Stimulated activated CD8-positive, alpha-beta memory T cell treated with anti-CD3 and anti-CD28 coated beads, Interleukin-7, amount 100 ng/mL, for 4 hours (primary cell): ENCODE measurements around the gene OSBPL2.

Experiments
- DNase-seq, 2 donors: peaks; one replicate each; pipeline ENCODE4 v3.0.0-alpha.2; 2020; ENCODE audit warnings: low read depth in 2 of 2

OSBPL2 gene

DNA sequence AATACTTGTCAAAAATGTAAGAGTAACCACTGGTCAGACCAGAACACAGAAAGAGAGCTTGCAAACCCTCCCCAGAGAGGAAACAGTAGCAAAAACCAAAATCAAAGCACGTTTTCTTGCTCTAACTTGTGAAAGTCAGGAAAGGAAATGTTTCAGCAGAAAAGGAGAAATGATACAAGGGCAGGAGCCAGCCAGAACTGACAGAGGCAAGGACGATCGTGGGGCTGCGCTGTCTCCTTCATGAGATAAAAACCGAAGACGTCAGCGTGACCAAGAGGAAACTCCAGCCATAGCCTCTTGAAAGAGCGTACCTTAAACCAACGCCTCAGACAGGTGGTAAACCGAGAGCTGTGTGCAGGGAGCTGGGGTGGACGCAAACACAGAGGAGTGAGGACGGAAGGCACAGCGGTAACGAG is 101.3 kb downstream of the OSBPL2 start:
- no peak for DNase-seq

GRCh38 chr20:62342910-62343309 is 104.6 kb downstream of the OSBPL2 start:
- DNase-seq, result no peak

DNA sequence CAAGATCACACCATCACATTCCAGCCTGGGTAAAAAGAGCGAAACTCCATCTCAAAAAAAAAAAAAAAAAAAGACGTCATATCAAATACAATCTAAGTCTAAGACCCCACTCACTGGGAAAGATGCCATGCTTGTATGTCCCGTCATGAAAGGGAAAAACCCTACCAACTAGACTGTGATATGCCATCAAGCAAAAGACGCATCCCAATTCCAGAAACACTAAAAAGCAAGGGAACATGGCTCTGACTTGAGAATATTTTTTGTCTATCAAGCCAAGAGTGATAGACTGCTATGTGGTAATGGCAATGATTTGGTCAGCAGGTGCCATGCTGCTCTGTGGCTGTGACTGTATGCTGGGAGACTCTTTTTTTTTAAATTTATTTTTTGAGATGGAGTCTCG is 105.8 kb downstream of the OSBPL2 start:
- no peak for DNase-seq

GRCh38 chr20:62344782-62345181 is 106.5 kb downstream of the OSBPL2 start:
- DNase-seq, result no peak
